GM19351 (cell line): ENCODE measurements around the gene IQGAP2.
"Not testable (repeated sequence)": the region's sequence is repeated elsewhere in the genome, so short reads cannot be mapped to it uniquely, and the experiment has no call there.

Experiments
- ATAC-seq: cut with Tn5 transposase; IDR thresholded peaks from one replicate; pipeline ENCODE4 v1.9.1; 2021; ENCODE audit warnings: mild to moderate bottlenecking, moderate library complexity; ENCODE audit not compliant: unreplicated experiment

Gene IQGAP2

GRCh38 chr5:76499507-76500161 is 96.5 kb downstream of the IQGAP2 start:
- no peak for ATAC-seq

DNA sequence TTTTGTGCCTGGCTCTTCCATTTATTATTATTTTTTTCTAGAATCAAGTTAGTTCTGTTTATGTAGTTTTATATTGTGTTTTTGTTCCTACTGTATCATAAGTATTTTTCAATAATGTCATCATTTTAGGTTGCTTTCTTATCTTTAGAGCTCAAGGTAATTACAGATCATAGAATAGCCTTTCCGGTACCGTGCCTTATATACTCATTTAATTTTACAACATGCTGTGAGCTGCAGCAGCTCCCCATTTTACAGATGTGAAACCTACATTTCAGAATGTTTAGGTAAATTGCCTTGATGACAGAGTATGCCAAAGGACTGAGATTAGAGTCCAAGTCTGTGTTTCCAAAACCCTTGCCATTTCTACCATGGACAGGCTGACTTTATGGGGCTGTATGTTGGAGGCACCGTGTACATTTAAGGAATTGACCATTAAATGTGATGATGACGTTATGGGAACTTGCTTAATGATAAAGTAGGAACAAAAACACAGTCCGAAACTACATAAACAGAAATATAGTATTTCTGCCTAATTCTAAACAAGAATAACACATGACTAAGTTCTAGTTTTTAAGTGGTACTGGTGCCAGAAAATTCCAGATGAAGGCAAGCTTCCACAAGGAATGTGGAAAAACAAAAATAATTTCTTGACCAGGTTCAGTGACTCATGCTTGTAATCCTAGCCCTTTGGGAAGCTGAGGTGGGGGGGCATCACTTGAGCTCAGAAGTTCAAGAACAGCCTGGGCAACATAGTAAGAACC is 97.7 kb downstream of the IQGAP2 start:
- no peak for ATAC-seq

GRCh38 chr5:76503929-76504328 is 100.8 kb downstream of the IQGAP2 start:
- no peak for ATAC-seq

DNA sequence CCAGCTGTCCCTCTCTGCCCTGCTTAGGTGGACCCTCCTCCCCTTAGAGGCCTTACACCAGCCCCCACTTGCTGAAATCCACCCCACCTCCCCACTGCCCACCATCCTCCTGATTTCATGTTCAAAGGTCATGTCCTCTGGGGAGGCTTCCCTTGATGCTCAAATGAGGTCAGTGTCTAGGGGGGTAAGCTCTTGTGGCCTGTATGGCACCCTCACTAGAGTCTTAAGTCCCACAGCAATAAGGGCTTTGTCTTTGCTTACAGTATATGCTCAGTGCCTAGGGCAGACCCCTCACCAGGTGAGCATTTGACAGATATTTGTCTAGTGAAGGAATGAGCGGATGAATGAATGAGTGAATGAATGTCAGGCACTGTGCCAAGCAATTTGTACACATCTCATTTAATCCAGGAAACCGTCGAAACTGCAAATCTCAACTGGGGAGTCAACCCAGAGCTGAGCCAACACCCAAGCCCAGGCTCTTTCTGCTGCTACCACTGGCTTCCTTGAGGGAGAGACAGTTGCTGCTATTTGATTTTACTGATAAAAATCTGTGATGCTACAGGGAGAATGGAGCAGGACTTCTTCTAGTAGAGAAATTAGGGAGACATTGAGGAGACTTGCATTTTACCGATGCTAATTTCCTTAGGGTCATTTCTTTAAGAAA is 101.9 kb downstream of the IQGAP2 start:
- no peak for ATAC-seq

GRCh38 chr5:76513476-76513875 is 110.4 kb downstream of the IQGAP2 start:
- no peak for ATAC-seq

DNA sequence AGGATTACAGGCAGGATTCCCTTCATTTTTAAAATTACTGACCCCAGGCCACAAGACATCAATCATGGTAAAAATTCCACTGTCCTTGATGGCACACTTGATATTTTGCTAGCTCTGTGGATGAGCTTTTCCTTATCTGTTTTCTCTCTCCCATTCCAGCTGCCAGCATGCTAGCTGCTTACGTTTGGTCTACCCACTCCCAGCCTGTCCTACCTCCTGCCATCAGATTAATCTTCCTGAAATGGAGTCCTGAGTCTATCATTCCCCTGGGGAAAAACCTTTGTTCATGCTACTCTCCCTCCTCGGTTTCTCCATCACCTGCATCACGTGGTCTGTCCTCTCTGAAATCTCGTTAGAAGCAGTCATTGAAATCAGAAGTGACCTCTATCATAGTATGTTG is 111.2 kb downstream of the IQGAP2 start:
- no peak for ATAC-seq

DNA sequence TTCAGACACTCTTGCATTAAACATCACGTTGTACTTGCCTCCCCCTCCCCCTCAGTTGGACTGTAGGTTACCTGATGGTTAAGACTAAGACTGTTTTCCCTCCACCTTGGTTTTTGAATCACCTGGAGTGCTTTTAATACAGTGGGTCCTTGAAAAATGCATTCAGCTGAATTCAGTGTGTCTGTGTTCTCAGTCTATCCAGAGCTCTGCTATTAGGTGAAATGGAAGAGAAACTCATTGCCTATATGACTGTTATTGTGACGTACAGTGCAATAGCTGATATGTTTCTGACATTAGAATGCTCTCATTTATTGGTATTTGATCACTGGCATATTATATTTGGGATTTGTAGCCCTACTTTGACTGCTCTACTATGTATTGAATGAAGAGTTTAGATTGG is 111.6 kb downstream of the IQGAP2 start:
- ATAC-seq, result no peak

DNA sequence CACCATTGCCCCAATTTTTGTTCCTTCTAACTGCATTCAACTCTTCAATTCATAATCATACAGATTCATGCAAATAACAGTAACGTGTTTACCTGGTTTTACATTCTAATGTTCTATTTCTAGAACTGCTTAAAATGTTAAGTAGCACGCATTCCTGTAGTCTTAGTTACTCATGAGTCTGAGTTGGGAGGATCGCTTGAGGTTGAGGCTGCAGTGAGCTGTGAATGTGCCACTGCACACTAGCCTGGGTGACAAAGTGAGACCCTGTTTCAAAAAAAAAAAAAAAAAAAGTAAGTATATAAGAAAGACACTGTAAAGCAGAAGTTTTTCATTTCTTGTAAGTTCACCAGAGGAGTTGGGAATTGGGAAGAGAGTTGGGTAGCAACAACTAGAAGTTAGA is 114.2 kb downstream of the IQGAP2 start:
- no peak for ATAC-seq

GRCh38 chr5:76518246-76518645 is 115.2 kb downstream of the IQGAP2 start:
- ATAC-seq, result not testable (repeated sequence)

DNA sequence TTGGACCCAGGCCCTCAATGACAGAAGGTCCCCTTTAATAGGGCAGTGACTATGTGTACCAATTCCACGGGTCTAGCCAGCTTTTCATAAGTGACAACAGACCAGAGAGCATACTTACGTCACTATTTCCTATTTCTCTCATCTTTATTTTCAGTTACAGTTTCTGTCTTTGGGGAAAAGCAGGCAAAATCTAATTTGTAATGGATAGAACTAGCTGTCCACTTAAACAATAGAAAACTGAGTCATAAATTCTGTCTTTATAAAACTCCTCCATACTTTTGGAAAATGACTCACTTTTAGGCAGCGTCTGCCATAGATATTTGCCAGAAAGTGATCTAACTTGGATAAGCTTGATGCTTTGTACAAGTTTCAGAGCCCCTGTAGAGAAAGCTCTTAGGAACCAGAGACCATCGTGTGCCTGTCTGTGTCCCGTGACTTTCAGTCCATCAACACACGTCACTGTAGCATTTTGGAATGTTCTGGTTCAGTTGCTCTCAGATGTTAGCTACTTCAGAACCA is 118.2 kb downstream of the IQGAP2 start:
- peak; percentile 88 for ATAC-seq

DNA sequence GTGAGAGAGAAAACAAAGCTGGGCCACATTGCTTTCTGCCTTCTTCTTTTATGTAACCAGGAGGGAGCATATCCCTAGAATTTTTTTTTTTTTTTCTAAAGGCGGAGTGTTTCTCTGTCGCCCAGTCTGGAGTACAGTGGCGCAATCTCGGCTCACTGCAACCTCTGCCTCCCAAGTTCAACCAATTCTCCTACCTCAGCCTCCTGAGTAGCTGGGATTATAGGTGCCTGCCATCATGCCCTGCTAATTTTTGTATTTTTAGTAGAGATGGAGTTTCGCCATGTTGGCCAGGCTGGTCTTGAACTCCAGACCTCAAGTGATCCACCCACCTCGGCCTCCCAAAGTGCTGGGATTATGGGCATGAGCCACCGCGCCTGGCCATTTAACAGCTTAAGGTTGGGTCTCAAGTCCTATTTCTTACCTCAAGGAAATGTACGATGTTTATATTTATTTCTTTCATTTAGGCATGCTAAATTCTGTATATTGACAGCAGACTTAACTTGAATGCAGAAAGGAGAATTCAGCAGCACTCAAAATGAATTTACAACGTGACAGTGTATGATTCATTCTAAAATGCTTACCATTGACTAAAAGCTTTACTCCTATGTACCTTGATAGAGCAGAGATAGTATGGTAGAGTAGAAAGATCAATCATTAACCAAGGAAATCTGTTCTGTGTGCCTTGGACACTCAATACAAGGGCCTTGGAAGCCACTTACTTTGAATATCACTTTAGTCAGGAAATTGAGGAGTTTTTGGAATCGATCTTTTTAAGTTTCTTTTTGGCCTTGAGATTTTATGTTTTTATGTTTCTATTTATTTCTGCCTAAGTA is 119.2 kb downstream of the IQGAP2 start:
- ATAC-seq, result no peak

- ATAC-seq, result no peak
Observed at GRCh38 chr5:76524101-76524835, 121.2 kb downstream of the IQGAP2 start.

GRCh38 chr5:76524868-76525267 is 121.8 kb downstream of the IQGAP2 start:
- no peak for ATAC-seq

DNA sequence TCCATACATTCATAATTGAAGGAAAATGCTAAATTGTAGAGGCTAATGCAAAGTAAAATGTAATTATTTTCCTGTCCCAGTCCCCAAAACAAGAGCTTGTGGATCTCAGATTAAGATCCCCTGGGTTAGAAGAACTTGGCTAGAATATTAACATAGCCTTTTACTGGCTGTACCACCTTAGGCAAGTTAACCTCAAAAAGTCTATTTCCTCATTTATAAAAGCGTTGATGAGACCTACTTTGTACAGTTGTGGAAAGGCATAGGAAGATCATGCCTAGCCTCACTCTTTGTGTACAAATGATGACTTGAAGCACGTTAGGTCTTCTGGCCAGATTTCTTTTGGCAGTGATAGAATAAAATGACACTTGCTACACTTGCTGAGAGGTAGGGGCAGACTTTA is 122.9 kb downstream of the IQGAP2 start:
- ATAC-seq, result no peak

DNA sequence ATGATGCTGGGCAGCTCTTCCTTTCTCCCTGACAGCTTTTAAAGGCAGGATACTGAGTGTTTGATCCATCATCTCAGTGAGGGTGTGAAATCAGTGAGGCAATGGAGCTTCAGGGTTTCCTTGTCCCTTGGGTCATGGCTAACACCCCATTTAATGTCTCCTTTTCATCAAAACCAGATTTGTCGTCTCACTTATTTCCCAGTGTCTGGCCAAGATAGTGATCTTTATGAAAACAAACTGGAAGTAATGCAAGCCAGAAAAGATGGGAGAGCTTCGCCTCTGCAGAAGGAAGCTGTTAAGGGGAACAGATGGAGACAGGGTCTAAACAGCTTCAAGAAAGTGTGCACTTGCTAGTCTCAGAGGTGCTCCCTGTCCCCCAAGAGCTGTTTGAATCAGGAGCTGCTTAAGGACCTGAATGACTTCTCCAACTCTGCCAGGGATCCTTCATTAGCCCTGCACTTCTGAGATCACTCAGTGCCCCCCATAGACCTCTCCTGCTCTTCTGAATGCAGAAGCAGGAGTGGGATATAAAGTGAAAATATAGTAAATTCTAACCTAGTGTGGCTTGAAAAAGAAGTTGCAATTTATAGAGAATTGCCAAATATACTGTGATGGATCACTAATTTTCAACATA is 124.0 kb downstream of the IQGAP2 start:
- ATAC-seq, result no peak

DNA sequence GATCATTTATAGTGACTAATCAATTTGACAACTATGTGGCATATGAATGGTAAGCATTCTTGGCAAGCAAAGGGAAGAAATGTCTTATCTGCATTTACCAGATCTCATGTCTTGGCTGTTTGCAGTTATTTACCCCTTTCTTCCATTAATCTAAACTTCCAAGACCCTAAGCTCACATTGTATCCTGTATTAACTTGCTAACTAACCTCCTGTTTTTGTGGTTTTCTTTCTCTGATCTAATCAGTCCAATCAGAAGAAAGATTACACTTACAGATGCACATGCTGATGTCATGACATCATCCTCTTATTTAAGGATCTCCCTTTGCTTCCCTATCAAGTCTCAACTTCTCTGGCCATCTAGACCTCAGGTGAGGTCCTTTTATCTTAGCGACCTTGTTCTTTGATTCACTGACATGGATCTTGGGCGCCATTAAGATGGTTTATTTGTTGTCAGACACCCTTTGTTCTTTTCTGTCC is 124.6 kb downstream of the IQGAP2 start:
- ATAC-seq, result no peak

DNA sequence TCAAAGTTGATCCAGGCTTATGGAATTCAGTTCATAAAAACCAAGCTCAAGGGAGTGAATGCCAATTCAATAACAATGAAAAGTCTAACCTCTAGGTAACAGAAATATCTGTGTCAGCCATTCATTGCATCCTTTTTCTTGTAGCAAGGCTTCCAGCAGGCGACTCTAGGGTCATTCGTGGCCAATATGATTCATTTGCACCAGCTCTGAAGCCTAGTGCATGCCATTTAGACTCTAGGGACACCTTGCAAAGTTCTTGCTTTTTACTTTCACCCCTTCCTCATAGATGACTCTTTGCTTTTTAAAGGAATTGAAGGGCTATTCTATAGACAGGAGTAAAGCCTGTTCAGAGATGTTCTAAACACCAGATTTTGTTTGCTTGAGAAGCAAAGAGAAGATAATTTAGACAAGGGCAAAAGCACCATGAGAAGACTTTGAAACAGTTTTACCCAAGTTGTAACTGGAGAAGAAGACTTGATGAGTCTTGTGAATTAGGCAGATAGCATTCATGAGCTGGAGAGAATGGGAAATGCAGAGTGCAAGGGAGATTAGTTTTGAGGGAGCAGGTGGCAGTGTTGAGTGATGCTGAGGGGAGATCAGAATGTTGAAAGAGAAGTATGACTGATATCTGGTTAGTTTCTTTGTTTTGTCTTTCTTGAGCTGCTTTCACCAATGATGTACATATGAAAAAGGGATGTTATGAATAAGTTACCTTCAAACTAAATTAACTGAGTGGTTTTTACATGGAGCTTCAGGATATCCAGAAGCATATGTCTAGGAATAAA is 125.7 kb downstream of the IQGAP2 start:
- no peak for ATAC-seq

DNA sequence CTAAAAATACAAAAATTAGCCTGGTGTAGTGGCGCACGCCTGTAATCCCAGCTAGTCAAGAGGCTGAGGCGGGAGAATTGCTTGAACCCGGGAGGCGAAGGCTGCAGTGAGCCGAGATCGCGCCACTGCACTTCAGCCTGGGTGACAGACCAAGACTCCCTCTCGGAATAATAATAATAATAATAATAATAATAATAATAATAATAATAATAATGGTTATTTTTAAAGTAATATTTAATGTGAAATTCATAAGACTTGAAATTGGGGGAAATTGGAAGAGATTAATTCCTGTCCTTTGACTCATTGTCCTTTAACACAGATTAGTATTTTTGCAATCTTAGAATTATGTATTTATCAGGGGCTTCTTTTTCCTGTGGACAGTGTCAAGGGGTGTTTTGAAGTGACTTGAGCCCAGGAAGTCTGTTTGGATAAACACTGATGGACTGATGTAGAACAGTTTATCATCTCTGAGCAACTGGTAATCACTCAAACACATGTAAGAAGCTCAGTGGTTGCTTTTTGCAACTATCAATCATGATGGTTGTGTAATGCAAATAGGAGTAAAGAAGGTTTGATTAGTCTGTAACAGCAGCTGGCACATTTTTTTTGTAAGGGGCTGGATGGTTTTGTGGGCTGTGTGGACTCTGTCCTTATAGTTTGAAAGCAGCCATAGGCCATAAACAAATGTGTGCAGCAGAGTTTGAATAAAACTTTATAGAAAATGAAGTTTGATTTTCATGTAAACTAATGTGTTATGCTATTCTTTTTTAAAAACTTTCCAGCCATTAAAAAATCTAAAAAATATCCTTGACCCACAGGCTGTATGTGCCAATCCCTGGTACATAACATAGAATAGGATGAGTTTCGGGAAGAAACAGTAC is 126.6 kb downstream of the IQGAP2 start:
- no peak for ATAC-seq
